ENCODE measurements around the gene ZNF772. TPM values are rescaled to one million over a fixed set of nuclear protein-coding genes. Genes with fewer than 3 reads are reported as not detected.

The ZNF772 gene
- total RNA-seq, 1 donor from 2014 or later: 3.7 TPM

- H3K36me3 ChIP-seq: peaks cover 32 to 57% of the 10 kb centered on the region in 2 donors
- no peak overlapping the region for H3K27ac ChIP-seq
- no peaks in the 10 kb centered on the region for H3K27me3 ChIP-seq
- no peak for DNase-seq (ENCODE audit: low spot score in 2 of 2)
- H3K9me3 ChIP-seq: peaks cover 67 to 99% of the 10 kb centered on the region in 2 donors
- intact Hi-C loops (cut with DNase I): no loop called here
- H3K4me3 ChIP-seq: no peak overlapping the region
- H3K4me1 ChIP-seq: no peaks in the 10 kb centered on the region
- TF ChIP-seq CTCF (IDR thresholded peaks at IDR 0.05): no peak
Observed at GRCh38 chr19:57443121-57443696, 34.2 kb downstream of the ZNF772 start.

DNA sequence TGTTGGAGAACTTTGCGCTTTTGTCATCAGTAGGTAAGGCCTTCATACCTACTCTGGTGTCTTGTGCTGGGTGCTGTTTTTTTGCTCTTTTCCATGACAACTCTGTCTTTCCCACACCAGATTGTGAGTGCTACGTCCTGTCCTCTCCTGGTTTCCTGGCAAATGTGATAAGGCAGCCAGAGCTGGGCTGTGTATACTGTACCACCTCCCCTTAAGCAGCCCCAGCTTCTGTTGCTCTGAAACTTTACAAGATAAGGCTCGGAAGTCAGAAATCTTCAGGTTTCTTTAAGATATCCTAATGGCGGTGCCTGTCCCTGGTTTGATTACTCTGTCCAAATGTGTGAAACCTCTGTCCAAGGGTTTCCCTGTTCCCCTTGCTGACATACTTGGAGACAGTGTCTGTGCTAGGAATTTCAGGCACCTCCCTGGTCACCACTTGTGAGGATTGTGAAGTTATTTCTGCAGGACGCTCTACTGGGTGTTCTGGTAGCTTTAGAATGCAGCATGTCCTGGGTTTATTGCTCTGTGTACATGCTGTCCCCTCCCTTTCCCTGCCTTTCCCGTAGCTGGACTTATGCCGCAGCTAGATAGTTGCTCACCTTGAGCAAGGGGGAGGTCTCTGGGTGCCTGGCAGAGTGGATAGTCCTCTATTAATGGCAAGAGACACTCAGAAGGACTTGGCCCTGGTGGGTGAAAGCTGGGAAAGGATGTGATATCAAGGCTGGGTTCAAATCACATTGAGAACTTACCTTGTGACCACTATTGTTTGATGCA, 35.2 kb downstream of the ZNF772 start:
- Histone ChIP-seq H3K9me3 (peaks cover 58 to 96% of the 10 kb centered on the region in 2 donors), H3K4me1 (no peaks in the 10 kb centered on the region), H3K27me3 (no peaks in the 10 kb centered on the region), H3K4me3 (no peak overlapping the region), H3K36me3 (peaks cover 37 to 63% of the 10 kb centered on the region in 2 donors), H3K27ac (no peak overlapping the region)
- DNase-seq (ENCODE audit: low spot score in 2 of 2): no peak
- intact Hi-C loops (cut with DNase I): no loop called here
- no peak for TF ChIP-seq CTCF (IDR thresholded peaks at IDR 0.05)

- intact Hi-C loops (cut with DNase I): no loop called here
- Histone ChIP-seq H3K27ac (no peak overlapping the region), H3K9me3 (peaks cover 37 to 64% of the 10 kb centered on the region in 2 donors), H3K4me1 (peaks cover 5 to 9% of the 10 kb centered on the region in 2 donors), H3K27me3 (no peaks in the 10 kb centered on the region), H3K36me3 (peaks cover 27 to 44% of the 10 kb centered on the region in 2 donors), H3K4me3 (no peak overlapping the region)
- DNase-seq (ENCODE audit: low spot score in 2 of 2): no peak
- no peak for TF ChIP-seq CTCF (IDR thresholded peaks at IDR 0.05)
Observed at GRCh38 chr19:57438925-57439324, 38.4 kb downstream of the ZNF772 start.

DNA sequence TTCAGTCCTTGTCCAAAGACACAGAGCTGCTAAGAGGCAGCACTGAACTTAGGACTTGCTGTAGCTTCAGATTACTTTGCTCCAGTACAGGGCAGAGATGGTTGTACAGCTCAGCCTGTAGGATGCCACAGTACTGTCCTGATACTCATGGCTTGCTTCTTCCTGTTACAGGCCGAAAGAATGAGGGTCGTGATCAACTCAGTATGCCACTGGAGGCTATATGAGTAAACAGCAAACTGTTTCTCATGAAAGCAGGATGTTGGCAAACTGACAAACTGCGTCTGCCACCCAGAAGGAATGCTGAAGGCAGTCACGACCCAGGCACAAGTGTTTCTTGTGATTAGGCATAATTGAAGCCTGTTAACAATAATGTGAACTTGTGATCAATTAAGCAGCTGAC, 39.4 kb downstream of the ZNF772 start:
- H3K4me1 ChIP-seq: peaks cover 5 to 9% of the 10 kb centered on the region in 2 donors
- intact Hi-C loops (cut with DNase I): no loop called here
- DNase-seq (ENCODE audit: low spot score in 2 of 2): no peak
- H3K27ac ChIP-seq: no peak overlapping the region
- no peaks in the 10 kb centered on the region for H3K27me3 ChIP-seq
- no peak overlapping the region for H3K4me3 ChIP-seq
- TF ChIP-seq CTCF (IDR thresholded peaks at IDR 0.05): no peak
- peaks cover 27 to 54% of the 10 kb centered on the region in 2 donors for H3K9me3 ChIP-seq
- H3K36me3 ChIP-seq: peaks cover 18 to 34% of the 10 kb centered on the region in 2 donors

DNA sequence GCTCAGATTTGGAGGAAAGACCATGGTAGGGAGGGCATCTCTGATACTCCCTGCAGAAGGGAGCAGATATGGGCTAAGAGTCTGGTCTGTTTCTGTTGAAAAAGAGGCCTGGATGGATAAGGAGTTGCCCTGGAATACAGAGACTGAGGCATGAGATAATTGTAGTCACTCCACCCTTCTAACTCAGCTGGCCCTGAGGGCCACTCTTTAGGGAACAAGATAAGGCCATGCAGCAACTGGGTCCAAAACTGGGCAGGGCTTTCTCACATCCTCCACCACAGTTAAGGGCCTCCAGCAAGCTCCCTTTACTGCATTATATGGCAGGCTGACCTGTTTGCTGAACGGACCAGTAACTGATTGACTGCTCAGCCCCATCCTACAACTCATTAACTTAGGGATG, 40.9 kb downstream of the ZNF772 start:
- Histone ChIP-seq H3K27me3 (no peaks in the 10 kb centered on the region), H3K36me3 (peaks cover 15 to 19% of the 10 kb centered on the region in 2 donors), H3K4me3 (peak overlapping the region; percentile 84 to 85), H3K4me1 (peaks cover 5 to 9% of the 10 kb centered on the region in 2 donors), H3K27ac (no peak overlapping the region), H3K9me3 (peaks cover 12 to 39% of the 10 kb centered on the region in 2 donors)
- no peak for TF ChIP-seq CTCF (IDR thresholded peaks at IDR 0.05)
- no peak for DNase-seq (ENCODE audit: low spot score in 2 of 2)
- intact Hi-C loops (cut with DNase I): no loop called here
